HG03469 (cell line): ENCODE measurements around the gene SORCS2.

Source experiments
- ATAC-seq: cut with Tn5 transposase; IDR thresholded peaks from one replicate; pipeline ENCODE4 v1.9.1; 2021; ENCODE audit warnings: mild to moderate bottlenecking, moderate library complexity, moderate number of reproducible peaks; ENCODE audit not compliant: unreplicated experiment

The SORCS2 gene

DNA sequence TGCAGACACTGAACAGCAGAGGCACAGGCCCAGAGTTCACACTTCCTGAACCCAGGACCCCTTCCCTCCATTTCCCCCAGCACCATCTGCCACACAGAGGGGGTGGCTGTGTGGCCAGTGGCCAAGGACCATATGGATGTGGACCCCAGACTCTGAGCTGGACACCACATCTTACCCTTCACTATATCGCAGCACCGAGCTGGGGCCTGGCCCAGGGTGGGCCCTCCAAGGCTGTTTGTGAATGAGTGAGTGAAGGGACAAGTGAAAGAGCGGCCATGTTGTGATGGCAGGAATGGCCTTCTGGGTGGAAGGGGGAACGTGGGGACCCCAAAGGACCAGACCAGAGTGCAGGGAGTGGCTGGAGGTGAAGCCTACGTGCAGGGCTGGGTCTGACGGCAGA, 498.7 kb downstream of the SORCS2 start:
- no peak for ATAC-seq

- ATAC-seq, result no peak
These were observed 499.6 kb downstream of the SORCS2 start for GRCh38 chr4:7691982-7692381.

DNA sequence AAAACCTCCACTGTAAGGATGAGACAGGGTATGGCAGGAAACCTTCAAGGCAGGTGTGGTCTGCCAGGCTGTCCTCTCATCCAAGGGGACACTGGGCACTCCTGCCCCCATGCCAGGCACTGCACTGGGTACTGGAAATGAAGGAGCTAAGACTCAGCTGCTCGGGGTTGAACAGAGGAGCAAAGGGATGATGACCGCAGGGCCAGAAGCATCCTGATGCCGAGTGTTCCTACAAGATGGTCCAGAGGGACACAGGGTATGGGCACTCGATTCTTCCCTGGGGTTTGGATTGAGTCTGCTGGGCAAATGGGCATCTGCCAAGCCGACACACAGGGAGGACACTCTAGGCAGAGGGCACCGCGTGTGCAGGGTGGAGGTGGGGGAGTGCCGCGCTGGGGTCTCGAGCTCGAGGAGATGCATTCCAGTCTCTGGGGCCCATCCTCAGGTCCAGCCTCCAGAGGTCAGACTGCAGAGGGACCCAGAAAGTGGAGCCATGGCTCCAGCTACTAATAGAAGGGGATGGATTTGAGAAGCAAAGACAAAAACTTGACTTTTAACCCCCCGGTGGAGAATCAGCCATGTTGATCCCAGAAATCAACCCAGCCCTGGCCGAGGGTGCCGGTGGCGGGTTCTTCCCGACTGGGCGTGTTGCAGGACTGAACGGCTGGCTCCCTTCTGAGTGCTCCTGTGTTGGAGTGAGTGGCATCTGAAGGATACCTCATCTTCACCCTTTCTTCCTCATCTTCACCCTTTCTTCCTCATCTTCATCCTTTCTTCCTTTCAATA, 500.3 kb downstream of the SORCS2 start:
- no peak for ATAC-seq

- no peak for ATAC-seq
These were observed 500.9 kb downstream of the SORCS2 start for GRCh38 chr4:7693237-7693608.

- ATAC-seq, result no peak
These were observed 501.4 kb downstream of the SORCS2 start for GRCh38 chr4:7693711-7694110.

DNA sequence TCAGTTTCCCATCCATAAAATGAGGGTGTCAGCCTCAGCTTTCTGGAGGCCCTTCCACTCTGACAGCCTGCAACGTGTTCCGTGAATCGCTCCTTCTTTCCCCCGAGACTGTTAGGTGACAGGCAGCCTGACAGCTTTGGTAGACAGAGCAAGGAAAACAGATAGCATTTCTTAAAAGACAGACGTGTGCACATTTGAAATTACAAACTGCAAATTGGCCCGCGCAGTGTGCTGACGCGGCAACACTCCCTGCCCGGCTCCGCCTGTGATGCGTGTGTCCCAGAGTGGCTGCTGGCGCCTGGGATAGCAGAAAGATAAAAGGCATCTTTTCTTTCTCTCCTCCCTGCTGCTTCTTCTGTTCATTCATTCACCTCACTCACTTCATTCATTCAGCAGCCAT, 502.0 kb downstream of the SORCS2 start:
- no peak for ATAC-seq

- ATAC-seq, result no peak
These were observed 505.0 kb downstream of the SORCS2 start for GRCh38 chr4:7697343-7697742.

GRCh38 chr4:7697821-7698220, 505.5 kb downstream of the SORCS2 start:
- ATAC-seq, result no peak

- ATAC-seq, result no peak
These were observed 506.2 kb downstream of the SORCS2 start for GRCh38 chr4:7698584-7698983.

DNA sequence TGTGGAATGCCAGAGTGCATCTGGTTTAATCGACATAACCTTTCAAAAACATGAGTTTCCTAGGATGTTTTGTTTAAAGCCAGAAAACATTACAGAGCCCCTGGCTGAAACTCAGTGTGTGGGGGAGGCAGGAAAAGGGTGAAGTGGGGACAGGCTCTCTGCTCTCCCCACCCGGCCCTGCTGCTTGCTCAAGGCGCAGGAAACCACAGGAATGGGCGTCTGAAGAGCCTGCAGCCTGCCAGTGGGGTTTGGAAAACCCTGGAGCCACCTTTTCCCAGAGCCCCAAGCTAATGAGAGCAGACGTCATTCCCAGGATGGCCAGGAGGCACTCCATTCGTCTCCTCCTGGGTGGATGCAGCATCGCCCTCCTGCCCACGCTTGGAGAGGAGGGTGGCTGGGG, 506.7 kb downstream of the SORCS2 start:
- no peak for ATAC-seq

GRCh38 chr4:7699825-7700224, 507.5 kb downstream of the SORCS2 start:
- no peak for ATAC-seq

DNA sequence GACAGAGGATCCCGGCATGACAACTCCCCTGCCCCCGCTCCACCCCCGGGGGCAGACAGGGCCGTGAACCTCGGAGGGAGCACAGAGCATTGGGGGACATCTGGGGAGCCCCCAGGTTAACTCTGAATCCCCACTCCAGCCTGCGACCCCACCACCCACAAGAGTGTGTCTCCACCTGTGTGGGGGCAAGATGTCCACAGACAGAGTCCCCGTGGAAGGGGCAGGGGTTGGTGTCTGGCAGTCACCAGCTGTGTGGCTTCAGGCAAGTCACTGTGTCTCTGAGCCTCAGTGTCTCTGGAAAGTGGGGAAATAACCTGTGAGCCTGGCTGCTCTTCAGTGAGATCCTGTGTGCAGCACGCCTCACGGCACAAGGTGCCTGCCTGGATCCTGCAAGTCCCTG, 508.3 kb downstream of the SORCS2 start:
- no peak for ATAC-seq

GRCh38 chr4:7701866-7702649, 509.7 kb downstream of the SORCS2 start:
- ATAC-seq, result no peak

DNA sequence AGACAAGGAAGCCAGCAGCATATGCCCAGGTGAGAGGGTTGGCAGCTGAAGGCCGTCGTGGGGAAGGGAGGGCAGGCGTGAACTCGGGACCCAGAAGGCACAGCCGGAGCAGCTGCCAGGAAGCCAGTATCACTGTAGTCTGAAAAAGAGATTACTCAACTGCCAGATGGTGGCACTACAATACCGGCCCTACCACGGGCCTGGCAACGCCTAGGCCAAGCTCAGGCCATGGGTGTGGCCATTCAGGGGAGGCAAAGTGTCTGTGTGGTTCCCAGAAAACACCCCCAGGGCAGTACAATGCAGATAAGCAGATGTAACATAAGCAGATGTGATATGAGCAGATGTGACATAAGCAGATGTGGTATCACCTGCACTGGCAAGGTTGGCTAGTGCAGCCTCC, 511.4 kb downstream of the SORCS2 start:
- no peak for ATAC-seq

GRCh38 chr4:7704091-7704490, 511.8 kb downstream of the SORCS2 start:
- ATAC-seq, result no peak

GRCh38 chr4:7704625-7705024, 512.3 kb downstream of the SORCS2 start:
- ATAC-seq, result no peak

GRCh38 chr4:7705062-7705461, 512.7 kb downstream of the SORCS2 start:
- no peak for ATAC-seq

- no peak for ATAC-seq
These were observed 513.3 kb downstream of the SORCS2 start for GRCh38 chr4:7705593-7705992.

DNA sequence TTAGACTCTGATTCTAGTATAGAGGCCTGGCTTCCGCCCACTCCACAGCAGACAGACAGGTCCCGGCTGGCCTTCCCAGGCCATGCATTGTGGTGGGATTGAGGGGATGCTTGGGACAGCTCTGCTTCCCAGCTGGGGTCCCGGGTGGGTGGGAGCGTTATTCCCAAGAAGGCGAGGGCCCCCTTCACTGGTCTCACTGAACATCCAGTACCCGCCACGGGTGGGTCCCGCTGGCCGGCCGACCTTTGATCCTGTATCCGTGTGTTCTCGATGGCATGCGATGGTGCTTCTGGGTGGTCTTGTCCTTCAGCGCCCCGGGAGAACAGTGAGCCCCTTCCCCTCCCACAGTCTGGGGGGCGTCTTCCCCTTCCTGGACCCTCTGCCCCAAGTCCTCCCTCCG, 515.9 kb downstream of the SORCS2 start:
- ATAC-seq, result no peak

- ATAC-seq, result no peak
These were observed 516.6 kb downstream of the SORCS2 start for GRCh38 chr4:7708981-7709380.

DNA sequence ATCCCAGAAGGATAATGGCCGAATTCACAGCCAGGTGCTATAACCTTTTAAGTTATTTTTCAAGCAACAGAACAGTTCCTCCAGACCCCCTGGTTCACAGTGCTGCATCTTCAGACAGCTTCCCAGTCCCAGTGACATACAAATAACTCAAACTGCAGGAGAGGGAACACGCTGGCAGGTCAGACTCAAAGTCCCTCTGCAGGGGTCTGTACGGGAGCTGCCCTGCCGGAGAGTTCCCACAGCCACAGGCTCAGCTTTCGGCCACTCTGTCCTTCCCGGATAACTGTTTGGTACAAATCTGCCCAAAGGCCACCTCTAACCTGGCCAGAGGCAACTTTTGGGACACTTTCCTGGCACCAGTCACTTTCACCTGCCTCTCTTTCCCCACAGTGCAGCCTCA, 517.1 kb downstream of the SORCS2 start:
- ATAC-seq, result no peak

- no peak for ATAC-seq
These were observed 517.8 kb downstream of the SORCS2 start for GRCh38 chr4:7710126-7710525.
